PFSK-1 (cell line): ENCODE data around the gene CYB561D1.

ENCODE experiments used
- POLR2AphosphoS5 ChIP-seq: IDR thresholded peaks from 2 replicates; pipeline ENCODE4 v1.6.1; 2012; ENCODE audit warnings: low read depth, mild to moderate bottlenecking, control low read depth, low read length, moderate library complexity
- SIN3A ChIP-seq: IDR thresholded peaks from 2 replicates; pipeline ENCODE4 v1.6.1; 2012; ENCODE audit warnings: mild to moderate bottlenecking, low read length, moderate library complexity, borderline replicate concordance; ENCODE audit not compliant: insufficient read depth
- TAF1 ChIP-seq: IDR thresholded peaks from 2 replicates; pipeline ENCODE4 v1.6.1; 2012; ENCODE audit warnings: low read length, control low read depth, borderline replicate concordance; ENCODE audit not compliant: insufficient read depth
- TF ChIP-seq, protein P1 (sequence below), 2 experiments: IDR thresholded peaks; 2 replicates each; pipeline versions ENCODE4 v1.6.1 to v1.8.0; 2011 to 2012; ENCODE audit warnings: low read depth in 2 of 2, low read length in 2 of 2, control low read depth in 1 of 2, inconsistent platforms in 1 of 2, mild to moderate bottlenecking in 1 of 2, moderate library complexity in 1 of 2; ENCODE audit not compliant: insufficient read depth in 1 of 2

DNA sequence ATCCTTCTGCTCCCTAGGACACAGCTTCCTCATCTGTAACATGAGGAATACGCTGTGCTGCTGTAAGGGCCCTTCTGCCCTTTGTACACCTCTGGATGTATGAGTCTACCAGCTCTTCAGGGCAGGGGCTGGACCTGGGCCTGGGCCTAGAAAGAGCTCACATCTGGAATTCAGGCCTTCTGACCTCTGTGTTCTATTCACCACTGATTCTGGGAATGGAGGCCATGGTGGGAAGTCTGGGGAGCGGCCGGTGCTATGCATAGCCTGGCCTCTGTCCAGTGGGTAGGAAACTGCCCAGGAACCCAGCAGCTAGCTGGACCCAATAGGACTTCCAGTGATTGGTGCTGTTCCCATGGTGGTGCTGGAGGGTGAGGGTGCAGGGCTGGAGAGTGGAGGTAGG is 34.8 kb downstream of the CYB561D1 start:
- TF ChIP-seq POLR2AphosphoS5 (no peak), TAF1 (no peak), SIN3A (no peak)
- TF ChIP-seq, protein P1, sequence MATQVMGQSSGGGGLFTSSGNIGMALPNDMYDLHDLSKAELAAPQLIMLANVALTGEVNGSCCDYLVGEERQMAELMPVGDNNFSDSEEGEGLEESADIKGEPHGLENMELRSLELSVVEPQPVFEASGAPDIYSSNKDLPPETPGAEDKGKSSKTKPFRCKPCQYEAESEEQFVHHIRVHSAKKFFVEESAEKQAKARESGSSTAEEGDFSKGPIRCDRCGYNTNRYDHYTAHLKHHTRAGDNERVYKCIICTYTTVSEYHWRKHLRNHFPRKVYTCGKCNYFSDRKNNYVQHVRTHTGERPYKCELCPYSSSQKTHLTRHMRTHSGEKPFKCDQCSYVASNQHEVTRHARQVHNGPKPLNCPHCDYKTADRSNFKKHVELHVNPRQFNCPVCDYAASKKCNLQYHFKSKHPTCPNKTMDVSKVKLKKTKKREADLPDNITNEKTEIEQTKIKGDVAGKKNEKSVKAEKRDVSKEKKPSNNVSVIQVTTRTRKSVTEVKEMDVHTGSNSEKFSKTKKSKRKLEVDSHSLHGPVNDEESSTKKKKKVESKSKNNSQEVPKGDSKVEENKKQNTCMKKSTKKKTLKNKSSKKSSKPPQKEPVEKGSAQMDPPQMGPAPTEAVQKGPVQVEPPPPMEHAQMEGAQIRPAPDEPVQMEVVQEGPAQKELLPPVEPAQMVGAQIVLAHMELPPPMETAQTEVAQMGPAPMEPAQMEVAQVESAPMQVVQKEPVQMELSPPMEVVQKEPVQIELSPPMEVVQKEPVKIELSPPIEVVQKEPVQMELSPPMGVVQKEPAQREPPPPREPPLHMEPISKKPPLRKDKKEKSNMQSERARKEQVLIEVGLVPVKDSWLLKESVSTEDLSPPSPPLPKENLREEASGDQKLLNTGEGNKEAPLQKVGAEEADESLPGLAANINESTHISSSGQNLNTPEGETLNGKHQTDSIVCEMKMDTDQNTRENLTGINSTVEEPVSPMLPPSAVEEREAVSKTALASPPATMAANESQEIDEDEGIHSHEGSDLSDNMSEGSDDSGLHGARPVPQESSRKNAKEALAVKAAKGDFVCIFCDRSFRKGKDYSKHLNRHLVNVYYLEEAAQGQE (IDR thresholded peaks at IDR 0.05; ENCODE audit: insufficient read depth in 1 of 2, low read depth in 2 of 2, low read length in 2 of 2): no peak
